OCI-LY7 (cell line): ENCODE results near the gene NTMT1. TPM values are rescaled to one million over a fixed set of nuclear protein-coding genes. Genes with fewer than 3 reads are reported as not detected.

Experiments
- BruUV-seq: library from RNA; stranded (reverse); fragments of 400-500 nt; replicated peaks from 2 replicates; lab custom pipeline; 2021; lab: Mats Ljungman, UMichigan
- CTCF ChIA-PET: fragments of 300-600 bp; sonication (Branson Sonifier 250); formaldehyde crosslinking; loops from one replicate; lab custom pipeline; 2022; ENCODE audit warnings: antibody characterized with exemption; ENCODE audit not compliant: unreplicated experiment; lab: Charles Lee
- POLR2A ChIA-PET: fragments of 300-600 bp; sonication (Branson Sonifier 250); formaldehyde crosslinking; loops from one replicate; lab custom pipeline; 2022; ENCODE audit warnings: antibody characterized with exemption; lab: Charles Lee
- DNase-seq: peaks from one replicate; pipeline ENCODE4 v3.0.0-alpha.2; 2015; ENCODE audit warnings: low spot score
- H2AFZ ChIP-seq: fragments of 200-600 bp; sonication (generic), shearing (Covaris generic); 2 replicates; pipeline ENCODE4 v1.6.1; 2014; ENCODE audit warnings: mild to moderate bottlenecking, antibody characterized with exemption, low read length, moderate library complexity
- H3K27ac ChIP-seq: fragments of 200-600 bp; sonication (generic); 2 replicates; pipeline ENCODE4 v1.5.1; 2014; ENCODE audit warnings: mixed run types, low read depth, mild to moderate bottlenecking, moderate library complexity, low read length, inconsistent platforms; ENCODE audit not compliant: poor library complexity, severe bottlenecking
- H3K36me3 ChIP-seq: fragments of 200-600 bp; sonication (generic); 2 replicates; pipeline ENCODE4 v1.6.1; 2014; ENCODE audit warnings: mild to moderate bottlenecking, antibody characterized with exemption, low read length, moderate library complexity, mixed read lengths; ENCODE audit not compliant: insufficient read depth
- H3K4me1 ChIP-seq: fragments of 200-600 bp; sonication (generic); 2 replicates; pipeline ENCODE4 v1.5.1; 2014; ENCODE audit warnings: mild to moderate bottlenecking, low read length; ENCODE audit not compliant: insufficient read depth, poor library complexity, severe bottlenecking
- H3K4me2 ChIP-seq: fragments of 200-600 bp; sonication (generic); 2 replicates; pipeline ENCODE4 v1.6.1; 2014; ENCODE audit warnings: mild to moderate bottlenecking, low read length
- H3K4me3 ChIP-seq: fragments of 200-600 bp; sonication (generic); 2 replicates; pipeline ENCODE4 v1.5.1; 2014; ENCODE audit warnings: mild to moderate bottlenecking, low read depth, low read length; ENCODE audit not compliant: poor library complexity, severe bottlenecking
- H3K79me2 ChIP-seq: fragments of 200-600 bp; sonication (generic); 2 replicates; pipeline ENCODE4 v1.6.1; 2016; ENCODE audit warnings: low read depth, mild to moderate bottlenecking, low read length, moderate library complexity, mixed read lengths; ENCODE audit not compliant: insufficient read depth
- H3K9me2 ChIP-seq: fragments of 200-600 bp; sonication (generic); 2 replicates; pipeline ENCODE4 v1.6.1; 2016; ENCODE audit warnings: mild to moderate bottlenecking, low read length, mixed read lengths; ENCODE audit not compliant: insufficient read depth
- H3K9me3 ChIP-seq: fragments of 200-600 bp; sonication (generic); 2 replicates; pipeline ENCODE4 v1.6.1; 2014; ENCODE audit warnings: mild to moderate bottlenecking, mixed run types, low read length, mixed read lengths
- H4K20me1 ChIP-seq: fragments of 200-600 bp; sonication (generic); 2 replicates; pipeline ENCODE4 v1.6.1; 2014; ENCODE audit warnings: mild to moderate bottlenecking, antibody characterized with exemption, low read length, moderate library complexity, mixed read lengths; ENCODE audit not compliant: insufficient read depth
- EZH2phosphoT487 ChIP-seq: fragments of 200-600 bp; sonication (generic); IDR thresholded peaks from 2 replicates; pipeline ENCODE4 v1.6.1; 2018; ENCODE audit warnings: low read depth, borderline replicate concordance, mild to moderate bottlenecking, mixed run types, antibody characterized with exemption, low read length, moderate library complexity, mixed read lengths
- intact Hi-C: fragments of 100-400 bp; cut with micrococcal nuclease; formaldehyde crosslinking; loops from one replicate; pipeline ENCODE4 v1.10.0; 2022; ENCODE audit not compliant: unreplicated experiment
- total RNA-seq, 2 experiments: library from RNA; depleted of rRNA in 1 of 2; stranded (reverse); fragments of >200 nt in 1 of 2; shearing (Covaris generic) in 1 of 2; gene quantifications; 2 replicates each; pipeline ENCODE4 v1.2.3, GENCODE V29; 2014 to 2022
- TF ChIP-seq, protein P1 (sequence below): fragments of 200-600 bp; sonication (generic); conservative IDR thresholded peaks from 2 replicates; pipeline ENCODE4 v1.5.1; 2014; ENCODE audit warnings: mild to moderate bottlenecking, antibody characterized with exemption, low read length, moderate library complexity, mixed read lengths

Gene NTMT1
- total RNA-seq, 2 experiments from 2014 or later, result 46.6 to 59.8 TPM

- POLR2A ChIA-PET, result interaction anchor here (0.6 kb wide), 1 partner anchor 394 kb away, joined by 4 read pairs; no protein-coding TSS in a partner anchor
- Histone ChIP-seq H3K9me3 (no peaks in the 10 kb centered on the region), H3K4me2 (no peak overlapping the region), H3K79me2 (no peaks in the 10 kb centered on the region), H3K36me3 (no peaks in the 10 kb centered on the region), H3K4me1 (no peaks in the 10 kb centered on the region), H3K4me3 (no peak overlapping the region), H4K20me1 (no peaks in the 10 kb centered on the region), H3K27ac (no peak overlapping the region), H3K9me2 (no peaks in the 10 kb centered on the region), H2AFZ (no peak overlapping the region)
- intact Hi-C loops, result no loop called here
- no peak for TF ChIP-seq EZH2phosphoT487
- TF ChIP-seq, protein P1, sequence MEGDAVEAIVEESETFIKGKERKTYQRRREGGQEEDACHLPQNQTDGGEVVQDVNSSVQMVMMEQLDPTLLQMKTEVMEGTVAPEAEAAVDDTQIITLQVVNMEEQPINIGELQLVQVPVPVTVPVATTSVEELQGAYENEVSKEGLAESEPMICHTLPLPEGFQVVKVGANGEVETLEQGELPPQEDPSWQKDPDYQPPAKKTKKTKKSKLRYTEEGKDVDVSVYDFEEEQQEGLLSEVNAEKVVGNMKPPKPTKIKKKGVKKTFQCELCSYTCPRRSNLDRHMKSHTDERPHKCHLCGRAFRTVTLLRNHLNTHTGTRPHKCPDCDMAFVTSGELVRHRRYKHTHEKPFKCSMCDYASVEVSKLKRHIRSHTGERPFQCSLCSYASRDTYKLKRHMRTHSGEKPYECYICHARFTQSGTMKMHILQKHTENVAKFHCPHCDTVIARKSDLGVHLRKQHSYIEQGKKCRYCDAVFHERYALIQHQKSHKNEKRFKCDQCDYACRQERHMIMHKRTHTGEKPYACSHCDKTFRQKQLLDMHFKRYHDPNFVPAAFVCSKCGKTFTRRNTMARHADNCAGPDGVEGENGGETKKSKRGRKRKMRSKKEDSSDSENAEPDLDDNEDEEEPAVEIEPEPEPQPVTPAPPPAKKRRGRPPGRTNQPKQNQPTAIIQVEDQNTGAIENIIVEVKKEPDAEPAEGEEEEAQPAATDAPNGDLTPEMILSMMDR, result no peak
- no peak for DNase-seq
- CTCF ChIA-PET, result no interaction called here
- BruUV-seq, result no TSS peak
These were observed 51.0 kb downstream of the NTMT1 start for GRCh38 chr9:129676975-129677374.

GRCh38 chr9:129677456-129677855 is 51.5 kb downstream of the NTMT1 start:
- no peaks in the 10 kb centered on the region for H3K9me2 ChIP-seq
- no peaks in the 10 kb centered on the region for H4K20me1 ChIP-seq
- H3K4me2 ChIP-seq, result no peak overlapping the region
- no peaks in the 10 kb centered on the region for H3K4me1 ChIP-seq
- no peak overlapping the region for H3K27ac ChIP-seq
- H3K79me2 ChIP-seq, result no peaks in the 10 kb centered on the region
- H3K4me3 ChIP-seq, result no peak overlapping the region
- ChIA-PET CTCF (no interaction called here), POLR2A (interaction anchor here (0.6 kb wide), 1 partner anchor 394 kb away, joined by 4 read pairs; no protein-coding TSS in a partner anchor)
- intact Hi-C loops, result no loop called here
- H2AFZ ChIP-seq, result no peak overlapping the region
- DNase-seq, result no peak
- H3K9me3 ChIP-seq, result no peaks in the 10 kb centered on the region
- TF ChIP-seq EZH2phosphoT487, result no peak
- TF ChIP-seq, protein P1, result no peak
- H3K36me3 ChIP-seq, result no peaks in the 10 kb centered on the region
- no TSS peak for BruUV-seq

- no peaks in the 10 kb centered on the region for H3K79me2 ChIP-seq
- POLR2A ChIA-PET, result no interaction called here
- no peaks in the 10 kb centered on the region for H3K4me1 ChIP-seq
- H3K9me2 ChIP-seq, result no peaks in the 10 kb centered on the region
- no peaks in the 10 kb centered on the region for H3K9me3 ChIP-seq
- intact Hi-C loops, result no loop called here
- H4K20me1 ChIP-seq, result no peaks in the 10 kb centered on the region
- H3K4me2 ChIP-seq, result no peak overlapping the region
- H3K4me3 ChIP-seq, result no peak overlapping the region
- CTCF ChIA-PET, result no interaction called here
- BruUV-seq, result no TSS peak
- TF ChIP-seq, protein P1, result no peak
- TF ChIP-seq EZH2phosphoT487, result no peak
- DNase-seq, result no peak
- no peak overlapping the region for H2AFZ ChIP-seq
- H3K27ac ChIP-seq, result no peak overlapping the region
- no peaks in the 10 kb centered on the region for H3K36me3 ChIP-seq
These were observed 52.9 kb downstream of the NTMT1 start for GRCh38 chr9:129678844-129679243.
